Measurements from ENCODE around the gene DLK2.

The DLK2 gene

GRCh38 chr6:43405354-43405753, 50.0 kb downstream of the DLK2 start:
- no peak overlapping the region for H3K4me3 ChIP-seq (ENCODE audit: low read depth, low read length)
- DNase-seq (ENCODE audit: low read depth) = no peak
- TF ChIP-seq CTCF (IDR thresholded peaks at IDR 0.05; ENCODE audit: control insufficient read depth, extremely low read depth, insufficient read depth) = no peak

- DNase-seq (ENCODE audit: low read depth) = no peak
- no peak overlapping the region for H3K4me3 ChIP-seq (ENCODE audit: low read depth, low read length)
- no peak for TF ChIP-seq CTCF (IDR thresholded peaks at IDR 0.05; ENCODE audit: control insufficient read depth, extremely low read depth, insufficient read depth)
Measured at GRCh38 chr6:43402820-43403219, 52.5 kb downstream of the DLK2 start.

GRCh38 chr6:43401730-43402129, 53.6 kb downstream of the DLK2 start:
- no peak for TF ChIP-seq CTCF (IDR thresholded peaks at IDR 0.05; ENCODE audit: control insufficient read depth, extremely low read depth, insufficient read depth)
- H3K4me3 ChIP-seq (ENCODE audit: low read depth, low read length) = no peak overlapping the region

More at GRCh38 chr6:43401730-43402129, 53.6 kb downstream of the DLK2 start:
- DNase-seq (ENCODE audit: low read depth) = no peak
